Colonic mucosa (tissue), 4 donors: Measurements from ENCODE around the gene ZNF701. TPM values are rescaled to one million over a fixed set of nuclear protein-coding genes. Genes with fewer than 3 reads are reported as not detected.
"Not testable (repeated sequence)": the region's sequence is repeated elsewhere in the genome, so short reads cannot be mapped to it uniquely, and the experiment has no call there.

Experiments used
- DNase-seq: peaks from one replicate; pipeline ENCODE4 v3.0.0-alpha.2; 2020
- H3K27ac ChIP-seq: fragments of 200-600 bp; one replicate; pipeline ENCODE4 v1.8.0; 2021
- H3K27me3 ChIP-seq: fragments of 200-600 bp; one replicate; pipeline ENCODE4 v1.8.0; 2021
- H3K36me3 ChIP-seq: fragments of 200-600 bp; one replicate; pipeline ENCODE4 v1.8.0; 2021
- H3K4me1 ChIP-seq: fragments of 200-600 bp; one replicate; pipeline ENCODE4 v1.8.0; 2021; ENCODE audit warnings: mild to moderate bottlenecking
- H3K4me3 ChIP-seq: fragments of 200-600 bp; one replicate; pipeline ENCODE4 v1.8.0; 2021
- H3K9ac ChIP-seq, 2 donors: one replicate each; pipeline ENCODE4 v1.7.0; 2013; ENCODE audit warnings: control low read depth in 2 of 2, low read depth in 2 of 2, low read length in 2 of 2
- H3K9me3 ChIP-seq: fragments of 200-600 bp; one replicate; pipeline ENCODE4 v1.8.0; 2021
- CTCF ChIP-seq: fragments of 200-600 bp; IDR thresholded peaks from one replicate; pipeline ENCODE4 v1.8.0; 2022; ENCODE audit warnings: antibody characterized with exemption, mild to moderate bottlenecking
- intact Hi-C: fragments of 100-400 bp; cut with DNase I; formaldehyde crosslinking; loops from one replicate; pipeline ENCODE4 v1.14.1; 2022
- total RNA-seq, 2 donors: library from RNA; stranded (reverse); fragmentation: NEBNext Ultra II Directional in 1 of 2; extraction: Animal tissue kit (Norgen Biotek cat#: 25700) in 1 of 2; gene quantifications; one replicate each; pipeline ENCODE4 v1.2.1, GENCODE V29; 2021
- donor health status: healthy.
- donor health status: DM: no; HTN: no; CAD: no.
- donor health status: DM: no; HTN: no; CAD: no.

Gene ZNF701
- total RNA-seq, 2 donors from 2014 or later: 20.2 to 20.6 TPM

DNA sequence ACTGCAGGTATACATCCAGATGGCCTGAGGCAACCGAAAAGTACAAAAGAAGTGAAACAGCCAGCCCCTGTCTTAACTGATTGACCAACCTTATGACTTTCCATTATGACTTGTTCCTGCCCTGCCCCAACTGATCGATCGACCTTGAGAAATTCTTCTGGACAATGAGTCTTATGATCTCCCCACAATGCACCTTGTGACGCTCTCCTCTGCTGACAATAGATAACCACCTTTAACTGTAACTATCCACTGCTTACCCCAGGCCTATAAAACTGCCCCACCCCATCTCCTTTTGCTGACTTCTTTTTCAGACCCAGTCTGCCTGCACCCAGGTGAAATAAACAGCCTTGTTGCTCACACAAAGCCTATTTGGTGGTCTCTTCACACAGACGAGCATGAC, 56.8 kb downstream of the ZNF701 start:
- Histone ChIP-seq H3K36me3 (no peaks in the 10 kb centered on the region), H3K27ac (no peak overlapping the region), H3K4me1 (no peaks in the 10 kb centered on the region), H3K9ac (no peak overlapping the region), H3K4me3 (no peak overlapping the region), H3K27me3 (no peaks in the 10 kb centered on the region), H3K9me3 (no peaks in the 10 kb centered on the region)
- intact Hi-C loops: no loop called here
- TF ChIP-seq CTCF: no peak
- no peak for DNase-seq

- DNase-seq, intact Hi-C loops, H3K9ac ChIP-seq, H3K4me1 ChIP-seq, H3K36me3 ChIP-seq, H3K4me3 ChIP-seq, H3K27me3 ChIP-seq, H3K9me3 ChIP-seq, H3K27ac ChIP-seq: not testable (repeated sequence)
Observed at GRCh38 chr19:52627441-52627840, 57.4 kb downstream of the ZNF701 start.

DNA sequence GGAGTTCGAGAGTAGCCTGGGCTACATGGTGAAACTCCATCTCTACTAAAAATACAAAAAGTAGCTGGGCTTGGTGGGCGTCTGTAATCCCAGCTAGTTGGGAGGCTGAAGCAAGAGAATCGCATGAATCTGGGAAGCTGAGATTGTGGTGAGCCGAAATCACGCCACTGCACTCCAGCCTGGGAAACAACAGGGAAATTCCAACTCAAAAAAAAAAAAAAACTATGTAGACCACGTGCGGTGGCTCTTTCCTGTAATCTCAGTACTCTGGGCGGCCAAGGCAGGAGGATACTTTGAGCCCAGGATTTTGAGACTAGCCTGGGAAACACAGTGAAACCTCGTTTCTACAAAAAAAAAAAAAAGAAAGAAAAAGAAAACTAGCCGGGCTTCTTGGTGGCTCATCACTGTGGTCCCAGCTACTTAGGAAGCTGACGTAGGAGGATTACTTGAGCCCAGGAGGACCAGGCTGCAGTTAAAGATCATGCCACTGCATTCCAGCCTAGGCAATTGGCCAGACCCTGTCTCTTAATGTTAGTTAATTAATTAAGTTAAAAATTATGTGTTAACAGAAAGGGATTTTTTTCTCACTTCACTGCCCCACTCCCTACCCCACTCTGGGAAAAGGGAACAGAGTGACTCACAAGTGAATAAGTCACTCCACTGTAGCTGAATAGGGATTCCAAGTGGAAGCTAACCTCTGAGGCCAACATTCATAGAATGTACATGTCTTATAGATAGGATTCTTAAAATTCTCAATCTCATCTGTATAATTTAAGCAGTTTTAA, 65.9 kb downstream of the ZNF701 start:
- intact Hi-C loops: no loop called here
- no peak for TF ChIP-seq CTCF

More for the DNA sequence above, 65.9 kb downstream of the ZNF701 start:
- no peak for DNase-seq
- Histone ChIP-seq H3K4me3 (no peak overlapping the region), H3K27me3 (no peaks in the 10 kb centered on the region), H3K4me1 (no peaks in the 10 kb centered on the region), H3K9ac (no peak overlapping the region), H3K9me3 (no peaks in the 10 kb centered on the region), H3K36me3 (no peaks in the 10 kb centered on the region), H3K27ac (no peak overlapping the region)

Other genes with a start within 250 kb of the ZNF701 start
- 1 to 10 TPM in 1 of 2 donors, under 1 TPM in 1; 0.84 to 1.6 TPM for gene ZNF610, start 234.0 kb upstream of the ZNF701 start, total RNA-seq
- gene ZNF880, start 200.4 kb upstream of the ZNF701 start, total RNA-seq: 1 to 10 TPM; 8.1 to 8.3 TPM
- 10 to 100 TPM in 1 of 2 donors, 1 to 10 TPM in 1; 7.8 to 11.5 TPM for gene ZNF528, start 172.4 kb upstream of the ZNF701 start, total RNA-seq
- gene ZNF534, start 141.1 kb upstream of the ZNF701 start, total RNA-seq: under 1 TPM in 1 of 2 donors, not detected in 1; 0.12 TPM
- gene ZNF578, start 116.7 kb upstream of the ZNF701 start, total RNA-seq: under 1 TPM; 0.27 to 0.40 TPM
- 10 to 100 TPM; 27.9 to 28.7 TPM for gene ZNF808, start 42.6 kb upstream of the ZNF701 start, total RNA-seq
- 10 to 100 TPM in 1 of 2 donors, 1 to 10 TPM in 1; 9.6 to 19.7 TPM for gene ZNF83, start 68.1 kb downstream of the ZNF701 start, total RNA-seq
- gene ZNF611, start 164.8 kb downstream of the ZNF701 start, total RNA-seq: 10 to 100 TPM in 1 of 2 donors, 1 to 10 TPM in 1; 9.8 to 17.7 TPM
- 10 to 100 TPM; 10.4 to 13.2 TPM for gene ZNF600, start 216.5 kb downstream of the ZNF701 start, total RNA-seq